Measurements from ENCODE around the gene TEX12.
"Not testable (repeated sequence)": the region's sequence is repeated elsewhere in the genome, so short reads cannot be mapped to it uniquely, and the experiment has no call there.

The TEX12 gene, protein sequence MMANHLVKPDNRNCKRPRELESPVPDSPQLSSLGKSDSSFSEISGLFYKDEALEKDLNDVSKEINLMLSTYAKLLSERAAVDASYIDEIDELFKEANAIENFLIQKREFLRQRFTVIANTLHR

DNA sequence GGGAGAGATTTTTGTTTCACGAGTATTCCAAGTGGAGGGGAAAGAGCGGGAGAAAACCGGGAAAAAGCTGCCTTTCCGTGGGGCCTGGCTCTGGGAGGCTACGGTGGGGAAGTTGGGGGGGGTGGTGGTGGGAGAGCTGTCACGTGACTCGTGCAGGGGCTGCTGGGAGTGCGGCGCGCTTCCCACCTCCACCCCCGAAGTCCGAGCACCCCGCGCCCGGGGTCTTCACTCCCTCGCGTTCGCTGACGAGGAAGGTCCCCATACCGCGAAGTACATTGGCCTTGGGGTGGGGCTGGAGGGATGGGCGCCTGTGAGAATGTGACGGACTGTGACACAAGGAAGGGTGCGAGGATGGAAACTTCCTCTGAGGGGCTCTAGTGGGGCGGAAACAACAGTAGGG is at the start of gene TEX12:
Gene TEX12, plus strand, starts transcription at position 228 of the 400 bp plus-strand sequence. CDS start 1,897 bp downstream, outside the sequence.
- DNase-seq (ENCODE audit: low read depth) = no peak

- DNase-seq (ENCODE audit: low read depth) = no peak
Measured at GRCh38 chr11:112118176-112118575, 49.0 kb upstream of the TEX12 start.

DNA sequence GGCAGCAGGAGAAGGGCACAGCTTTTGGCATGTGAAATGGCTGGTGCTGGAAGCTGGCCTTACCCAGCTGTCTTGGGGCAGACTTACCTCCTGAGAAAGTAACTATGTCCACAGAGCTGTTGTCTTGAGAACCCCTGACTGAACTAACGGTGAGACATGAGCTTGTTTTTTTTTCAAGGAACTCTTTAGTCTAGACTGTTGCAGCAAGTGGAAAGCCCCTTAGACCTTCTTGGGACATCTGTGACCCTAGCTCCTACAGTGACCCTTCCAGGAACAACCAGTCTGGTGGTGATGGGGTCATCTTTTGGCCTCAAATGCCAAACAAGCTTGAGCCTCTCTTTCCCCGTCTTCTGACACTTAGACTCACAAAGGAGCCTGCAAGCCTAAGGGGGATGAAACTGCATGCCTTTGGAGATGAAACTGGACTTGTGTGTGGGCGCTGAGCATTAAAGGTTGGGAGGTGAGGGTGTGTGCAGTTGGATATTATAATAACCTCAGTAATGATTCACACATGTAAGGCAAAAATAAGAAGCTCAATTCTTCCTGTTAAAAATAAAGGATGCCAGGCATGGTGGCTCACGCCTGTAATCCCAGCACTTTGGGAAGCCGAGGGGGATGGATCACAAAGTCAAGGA is 45.1 kb upstream of the TEX12 start:
- DNase-seq (ENCODE audit: low read depth) = no peak

GRCh38 chr11:112123129-112123528 is 44.0 kb upstream of the TEX12 start:
- no peak for DNase-seq (ENCODE audit: low read depth)

DNA sequence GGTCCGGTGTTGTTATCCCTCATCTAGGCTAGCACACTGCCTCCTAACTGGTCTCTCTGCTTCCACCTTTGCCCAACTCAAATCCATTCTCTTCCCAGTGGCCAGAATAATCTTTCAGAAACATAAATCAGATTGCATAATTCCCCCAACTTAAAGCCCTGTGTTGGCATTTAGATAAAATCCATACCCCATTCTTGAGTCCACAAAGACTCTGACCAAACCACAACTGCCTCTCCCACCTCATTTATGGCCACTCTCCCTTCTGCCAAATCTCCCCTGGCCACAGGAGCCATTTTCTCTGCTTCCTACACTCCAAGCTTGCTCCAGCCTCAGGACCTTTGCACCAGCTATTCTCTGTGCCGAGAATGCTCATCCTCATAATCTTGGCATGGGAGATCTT is 40.1 kb upstream of the TEX12 start:
- no peak for DNase-seq (ENCODE audit: low read depth)

- DNase-seq (ENCODE audit: low read depth) = no peak
Measured at GRCh38 chr11:112128483-112129121, 38.6 kb upstream of the TEX12 start.

DNA sequence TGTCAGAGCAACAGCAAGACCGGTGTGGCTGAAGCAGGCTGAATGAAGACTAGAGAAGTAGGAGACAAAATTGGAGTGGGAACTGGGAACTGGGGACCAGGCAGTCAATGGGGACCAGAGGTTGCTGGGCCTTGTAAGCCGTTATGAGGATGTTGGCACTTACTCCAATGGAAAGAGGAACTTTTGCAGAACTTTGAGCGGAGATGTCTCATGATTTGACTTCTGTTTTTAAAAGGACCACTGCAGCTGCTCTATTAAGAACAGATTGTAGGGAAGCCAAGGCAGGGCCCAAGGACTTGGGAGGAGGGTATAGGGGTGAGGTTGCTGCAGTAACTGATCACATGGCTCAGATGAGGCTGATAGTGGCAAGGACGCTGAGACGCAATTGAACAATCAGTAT is 37.5 kb upstream of the TEX12 start:
- no peak for DNase-seq (ENCODE audit: low read depth)

DNA sequence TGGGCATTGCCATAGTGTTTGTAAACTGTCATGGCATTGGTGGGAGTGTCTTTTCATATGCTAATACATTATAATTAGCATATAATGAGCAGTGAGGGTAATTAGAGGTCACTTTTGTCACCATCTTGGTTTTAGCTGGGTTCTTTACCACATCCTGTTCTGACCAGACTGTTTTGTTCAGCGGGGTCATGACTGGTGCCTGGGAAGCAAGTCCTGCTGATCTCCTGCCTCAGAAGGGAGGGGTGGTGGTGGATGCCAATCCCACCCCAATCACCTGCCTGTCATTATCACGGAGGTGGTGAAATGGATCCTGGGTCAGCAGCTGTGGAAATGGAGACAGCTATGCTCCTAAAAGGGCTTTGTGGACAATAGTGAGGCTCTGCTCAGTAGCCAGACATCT is 34.4 kb upstream of the TEX12 start:
- no peak for DNase-seq (ENCODE audit: low read depth)

- no peak for DNase-seq (ENCODE audit: low read depth)
Measured at GRCh38 chr11:112134473-112134872, 32.7 kb upstream of the TEX12 start.

DNA sequence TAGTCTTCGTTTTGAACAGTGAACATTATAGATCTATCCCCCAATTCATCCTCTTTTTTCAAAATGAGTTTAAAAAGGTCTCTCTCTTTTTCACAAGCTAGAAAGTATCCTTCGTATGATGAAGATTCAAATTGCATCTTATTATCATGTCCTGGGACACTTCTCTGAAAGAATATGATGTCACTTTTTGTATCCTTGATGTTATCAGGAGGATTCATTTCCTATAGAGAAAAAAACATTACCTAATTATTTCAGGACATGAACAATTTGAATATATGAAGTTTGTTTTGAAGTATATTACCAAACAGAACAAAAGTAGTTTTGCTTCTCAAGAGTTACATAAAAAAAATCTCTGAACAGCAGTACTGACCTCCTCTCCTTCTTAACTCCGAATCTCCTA is 23.6 kb upstream of the TEX12 start:
- no peak for DNase-seq (ENCODE audit: low read depth)

DNA sequence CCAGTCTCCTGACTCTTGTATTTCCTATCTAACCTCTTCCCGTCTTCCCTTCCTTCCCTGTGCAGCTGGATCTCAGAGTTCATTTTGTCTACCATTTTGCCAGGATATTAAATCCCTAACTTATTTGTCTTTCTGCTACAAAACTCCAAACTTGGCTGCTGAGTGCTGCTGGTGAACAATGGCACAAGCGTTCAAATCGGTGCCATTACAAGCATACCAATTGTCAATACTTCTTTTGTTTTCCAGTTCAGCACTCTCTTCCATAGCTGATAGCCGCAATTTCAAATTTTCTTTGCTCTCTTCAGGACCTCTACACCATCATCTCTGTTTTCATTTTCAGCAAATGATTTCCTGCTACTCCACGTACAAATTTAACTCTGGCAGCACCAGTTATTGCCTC is 16.7 kb upstream of the TEX12 start:
- DNase-seq (ENCODE audit: low read depth) = no peak

DNA sequence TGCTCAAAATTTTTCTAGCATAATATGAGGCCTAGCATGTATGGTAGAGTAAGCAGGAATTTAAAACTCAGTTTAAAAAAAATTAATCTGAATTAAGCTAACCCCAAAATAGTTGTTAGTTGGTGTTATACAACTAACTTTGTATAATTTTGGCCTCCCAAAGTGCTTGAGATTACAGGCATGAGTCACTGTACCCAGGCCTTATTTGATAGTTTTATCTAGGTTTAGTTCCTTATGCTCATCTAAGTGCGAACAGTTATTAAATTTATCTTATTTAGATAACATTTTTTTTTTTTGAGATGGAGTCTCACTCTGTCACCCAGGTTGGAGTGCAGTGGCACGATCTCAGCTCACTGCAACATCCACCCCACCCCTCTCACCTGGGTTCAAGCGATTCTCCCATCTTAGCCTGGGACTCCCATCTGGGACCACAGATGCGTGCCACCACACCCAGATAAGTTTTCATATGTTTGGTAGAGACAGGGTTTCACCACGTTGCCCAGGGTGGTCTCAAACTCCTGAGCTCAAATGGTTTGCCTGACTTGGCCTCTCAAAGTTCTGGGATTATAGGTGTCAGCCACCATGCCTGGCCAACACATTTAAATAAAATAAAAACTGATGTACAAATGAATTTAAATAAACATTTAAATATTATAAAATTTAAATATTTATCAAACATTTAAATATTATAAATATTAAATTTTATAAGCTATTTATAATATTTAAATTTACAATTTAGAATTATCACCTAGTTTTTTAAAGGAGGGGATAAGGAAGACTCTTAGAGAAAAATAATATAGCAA is 10.8 kb upstream of the TEX12 start:
- DNase-seq (ENCODE audit: low read depth) = no peak

DNA sequence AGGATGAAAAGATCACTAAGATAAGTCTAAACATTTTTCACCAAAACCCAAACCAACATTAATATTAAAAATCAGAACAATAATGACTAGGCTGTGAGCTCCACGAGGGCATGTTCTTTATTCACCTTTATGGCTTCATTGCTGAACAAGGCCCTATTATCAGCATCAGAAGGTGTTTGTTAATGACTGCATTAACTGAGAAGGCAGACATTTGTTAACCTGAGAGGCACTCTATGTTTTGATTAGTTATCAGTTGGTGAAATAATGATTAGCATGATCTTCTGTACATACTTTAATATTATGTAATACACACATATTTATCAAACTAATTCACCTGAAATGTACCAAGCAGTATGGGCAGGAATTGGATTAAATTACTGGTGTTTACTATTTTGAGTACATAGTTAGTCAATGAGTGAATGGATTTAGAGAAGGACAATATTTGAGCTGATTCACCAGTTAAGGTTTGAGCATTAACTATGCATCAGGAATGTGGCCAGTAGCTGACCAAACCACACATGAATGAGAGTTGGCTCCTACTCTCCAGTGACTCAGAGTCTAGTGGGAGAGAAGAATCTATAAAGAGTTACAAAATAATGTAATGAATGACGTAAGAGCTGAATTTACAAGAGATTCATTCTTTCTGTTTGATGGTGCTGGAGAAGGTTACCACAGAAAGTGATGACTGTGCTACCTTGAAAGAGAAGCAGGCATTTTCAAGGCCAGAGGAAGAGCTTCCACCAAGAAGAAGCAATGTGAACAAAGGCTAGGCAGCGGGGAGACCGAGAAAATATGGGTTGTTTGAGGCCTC is 10.0 kb upstream of the TEX12 start:
- no peak for DNase-seq (ENCODE audit: low read depth)

DNA sequence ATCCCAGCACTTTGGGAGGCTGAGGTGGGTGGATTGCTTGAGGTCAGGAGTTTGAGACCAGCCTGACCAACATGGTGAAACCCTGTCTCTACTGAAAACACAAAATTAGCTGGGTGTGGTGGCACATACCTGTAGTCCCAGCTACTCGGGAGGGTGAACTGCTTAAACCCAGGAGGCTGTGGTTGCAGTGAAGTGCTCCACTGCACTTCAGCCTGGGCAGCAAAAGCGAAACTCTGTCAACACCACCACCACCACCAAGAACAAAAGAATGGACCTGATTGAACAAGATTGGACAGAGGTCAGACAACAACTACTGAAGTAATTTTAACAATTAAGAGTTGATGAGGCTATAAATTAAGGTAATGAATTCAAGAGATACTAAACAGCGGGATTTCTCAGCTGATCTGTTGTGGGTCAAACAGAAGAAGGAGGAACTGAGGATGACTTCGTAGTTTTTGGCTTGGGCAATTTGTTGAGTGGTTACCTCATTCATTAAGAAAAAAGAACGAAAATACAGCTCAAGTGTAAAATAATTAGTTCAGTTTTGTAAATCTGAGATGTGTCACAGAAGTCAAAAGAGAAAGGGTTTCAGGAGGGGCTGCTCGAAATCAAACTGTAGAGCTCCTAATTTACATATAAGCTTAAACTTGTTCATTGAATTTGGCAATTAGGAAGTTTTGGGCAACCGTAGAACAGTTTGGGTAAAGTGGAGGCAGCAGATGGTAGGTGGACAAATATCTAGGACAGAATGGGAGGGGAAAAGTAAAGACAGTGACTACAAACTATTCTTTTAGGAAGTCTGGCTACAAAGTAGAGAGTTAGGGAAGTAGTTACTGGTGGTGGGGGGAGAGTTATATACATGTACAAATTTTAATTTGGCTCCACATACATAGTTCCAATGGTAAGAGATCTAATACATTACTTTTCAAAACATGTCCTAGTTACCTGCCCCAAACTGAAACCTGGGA is 7.8 kb upstream of the TEX12 start:
- DNase-seq (ENCODE audit: low read depth) = no peak

DNA sequence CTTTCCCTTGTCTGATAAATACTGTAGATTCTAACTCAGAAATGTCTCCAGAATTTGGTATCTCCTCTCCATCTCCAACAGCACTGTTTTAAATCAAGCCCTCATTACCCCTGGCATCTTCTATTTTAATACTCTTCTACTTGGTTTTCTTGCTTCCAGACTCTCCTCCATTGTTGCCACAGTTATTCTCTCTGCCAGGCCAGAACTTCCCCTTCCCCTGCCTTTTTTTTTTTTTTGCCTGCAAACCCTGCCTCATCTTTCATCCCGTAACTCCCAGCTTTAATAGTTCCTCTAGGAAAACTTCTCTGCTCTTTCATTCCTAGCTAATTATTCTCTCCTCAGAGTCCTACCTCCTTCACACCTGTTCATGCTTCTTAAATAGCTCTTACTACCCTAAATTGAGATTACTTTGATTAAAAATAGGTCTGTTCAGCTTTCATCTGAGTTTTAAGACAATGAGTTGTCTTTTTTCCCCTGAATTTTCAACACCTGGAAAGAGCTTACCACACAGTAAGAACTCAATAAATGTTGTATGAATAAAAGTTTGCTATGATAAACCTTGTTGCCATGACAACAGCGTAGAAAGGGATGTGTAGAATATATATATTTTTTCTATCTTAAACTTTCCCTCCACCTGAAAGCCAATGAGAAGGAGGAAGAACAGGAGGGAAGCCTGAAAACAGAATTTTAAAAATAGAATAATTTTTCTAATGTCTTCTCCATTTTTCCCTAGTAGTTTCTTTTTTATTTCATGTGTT is 6.9 kb upstream of the TEX12 start:
- DNase-seq (ENCODE audit: low read depth) = no peak

GRCh38 chr11:112161012-112161411 is 6.2 kb upstream of the TEX12 start:
- no peak for DNase-seq (ENCODE audit: low read depth)

DNA sequence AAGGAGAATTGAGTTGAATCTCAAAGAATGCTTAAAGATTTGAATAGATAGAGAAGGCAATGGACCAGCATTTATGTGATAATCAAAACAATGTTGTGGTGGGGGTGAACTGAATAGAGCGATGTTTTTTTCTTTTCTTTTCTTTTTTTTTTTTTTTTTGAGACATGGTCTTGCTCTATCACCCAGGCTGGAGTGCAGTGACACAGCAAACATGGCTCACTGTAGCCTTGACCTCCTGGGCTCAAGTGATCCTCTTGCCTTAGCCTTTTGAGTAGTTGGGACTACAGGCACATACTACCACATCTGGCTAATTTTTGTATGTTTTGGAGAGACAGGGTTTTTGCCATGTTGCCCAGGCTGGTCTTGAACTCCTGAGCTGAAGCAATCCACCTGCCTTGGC is 5.0 kb upstream of the TEX12 start:
- DNase-seq (ENCODE audit: low read depth) = not testable (repeated sequence)

GRCh38 chr11:112162761-112163546 is 4.2 kb upstream of the TEX12 start:
- no peak for DNase-seq (ENCODE audit: low read depth)

All from stimulated activated CD4-positive, alpha-beta T cell treated with anti-CD3 and anti-CD28 coated beads, Interleukin-2, amount 100 ng/mL, for 4 hours (primary cell).